GM12878 (cell line): ENCODE data around the gene COL5A1. TPM values are rescaled to one million over a fixed set of nuclear protein-coding genes. Genes with fewer than 3 reads are reported as not detected.

Experiments
- ATAC-seq: fragments of 200-7000 bp; cut with Tn5 transposase; 3 replicates; pipeline ENCODE4 v1.9.1; 2020; ENCODE audit warnings: mild to moderate bottlenecking, moderate library complexity
- BruUV-seq: library from RNA; stranded (reverse); fragments of 400-500 nt; replicated peaks from 2 replicates; lab custom pipeline; 2021; lab: Mats Ljungman, UMichigan
- CTCF ChIA-PET: fragments of 300-600 bp; sonication (Branson Sonifier 250); formaldehyde crosslinking; extraction: SDS; loops from one replicate; lab custom pipeline; 2021; ENCODE audit warnings: inconsistent platforms; lab: Yijun Ruan, JAX
- POLR2A ChIA-PET: fragments of 350-600 bp; formaldehyde crosslinking; extraction: SDS; loops from one replicate; lab custom pipeline; 2021; ENCODE audit warnings: inconsistent platforms; lab: Charles Lee
- RAD21 ChIA-PET: fragments of 300-600 bp; sonication (Branson Sonifier 250); formaldehyde crosslinking; loops from one replicate; lab custom pipeline; 2023; ENCODE audit warnings: antibody characterized with exemption; ENCODE audit not compliant: unreplicated experiment; lab: Charles Lee
- SMC1A ChIA-PET: fragments of 300-600 bp; sonication (Branson Sonifier 250); formaldehyde crosslinking; loops from one replicate; lab custom pipeline; 2023; ENCODE audit not compliant: unreplicated experiment, uncharacterized antibody; lab: Charles Lee
- DNase-seq: peaks from one replicate; pipeline ENCODE4 v3.0.0-alpha.2; 2011; ENCODE audit warnings: low read depth, low spot score
- FAIRE-seq: peaks from 3 replicates; lab custom pipeline; 2011; peaks lifted over from hg19 to GRCh38; lab: Jason Lieb, UNC
- H2AFZ ChIP-seq: 2 replicates; pipeline ENCODE4 v1.6.0; 2011; ENCODE audit warnings: low read depth, low read length, control low read depth; ENCODE audit not compliant: control insufficient read depth
- H3K27ac ChIP-seq: 2 replicates; pipeline ENCODE4 v1.5.1; 2011; ENCODE audit warnings: control low read depth; ENCODE audit not compliant: control insufficient read depth, insufficient read depth
- H3K27me3 ChIP-seq, 2 experiments: replicated peaks in 1 of 2; 2 replicates each; pipeline versions ENCODE4 v1.6.0 to v1.6.1; 2011; ENCODE audit warnings: low read length in 1 of 2; ENCODE audit not compliant: control insufficient read depth in 2 of 2, insufficient read depth in 2 of 2
- H3K36me3 ChIP-seq, 2 experiments: 2 replicates each; pipeline ENCODE4 v1.5.1; 2011; ENCODE audit warnings: low read length in 1 of 2; ENCODE audit not compliant: control insufficient read depth in 2 of 2, insufficient read depth in 2 of 2
- H3K4me1 ChIP-seq: 2 replicates; pipeline ENCODE4 v1.6.1; 2011; ENCODE audit warnings: mild to moderate bottlenecking, low read length, moderate library complexity, mixed read lengths; ENCODE audit not compliant: control insufficient read depth, insufficient read depth
- H3K4me2 ChIP-seq: 2 replicates; pipeline ENCODE4 v1.6.0; 2011; ENCODE audit warnings: control low read depth; ENCODE audit not compliant: control insufficient read depth, insufficient read depth
- H3K4me3 ChIP-seq: fragments of 200-600 bp; sonication (generic); 2 replicates; pipeline ENCODE4 v1.5.1; 2016
- H3K79me2 ChIP-seq: 2 replicates; pipeline ENCODE4 v1.6.0; 2011; ENCODE audit warnings: low read length; ENCODE audit not compliant: control insufficient read depth, insufficient read depth
- H3K9ac ChIP-seq: 2 replicates; pipeline ENCODE4 v1.8.0; 2011; ENCODE audit warnings: low read length, control low read depth, mixed read lengths; ENCODE audit not compliant: control insufficient read depth, insufficient read depth
- H3K9me3 ChIP-seq: replicated peaks from 3 replicates; pipeline ENCODE4 v1.5.1; 2011; ENCODE audit warnings: mild to moderate bottlenecking, low read length; ENCODE audit not compliant: control insufficient read depth, insufficient read depth
- H4K20me1 ChIP-seq: 2 replicates; pipeline ENCODE4 v1.6.0; 2011; ENCODE audit not compliant: control insufficient read depth, insufficient read depth
- ATF2 ChIP-seq: IDR thresholded peaks from 2 replicates; pipeline ENCODE4 v1.6.1; 2012; ENCODE audit warnings: low read length, inconsistent platforms
- BCL11A ChIP-seq: IDR thresholded peaks from 2 replicates; pipeline ENCODE4 v1.6.1; 2011; ENCODE audit warnings: low read depth, low read length
- BRCA1 ChIP-seq: IDR thresholded peaks from 2 replicates; pipeline ENCODE4 v1.6.1; 2011; ENCODE audit warnings: low read depth, low read length, improper control_type of control experiment
- CREM ChIP-seq: IDR thresholded peaks from 2 replicates; pipeline ENCODE4 v1.6.1; 2014; ENCODE audit warnings: antibody characterized with exemption, low read depth
- E4F1 ChIP-seq: fragments of 450-650 bp; IDR thresholded peaks from 2 replicates; pipeline ENCODE4 v1.6.1; 2018; ENCODE audit warnings: borderline replicate concordance, mild to moderate bottlenecking; ENCODE audit not compliant: partially characterized antibody
- FOXM1 ChIP-seq: IDR thresholded peaks from 2 replicates; pipeline ENCODE4 v1.6.1; 2012; ENCODE audit warnings: low read depth, mild to moderate bottlenecking, inconsistent platforms, low read length, moderate library complexity
- GABPA ChIP-seq: IDR thresholded peaks from 2 replicates; pipeline ENCODE4 v1.6.1; 2014; ENCODE audit warnings: antibody characterized with exemption, low read depth, mild to moderate bottlenecking, inconsistent platforms
- GATAD2B ChIP-seq: fragments of 450-650 bp; conservative IDR thresholded peaks from 2 replicates; pipeline ENCODE4 v1.6.1; 2017; ENCODE audit warnings: low read depth, mild to moderate bottlenecking, moderate library complexity
- IRF5 ChIP-seq: fragments of 450-650 bp; IDR thresholded peaks from 2 replicates; pipeline ENCODE4 v1.6.1; 2017; ENCODE audit warnings: borderline replicate concordance
- KDM1A ChIP-seq: fragments of 200-600 bp; sonication (generic); IDR thresholded peaks from 2 replicates; pipeline ENCODE4 v1.6.1; 2016; ENCODE audit warnings: borderline replicate concordance
- LARP7 ChIP-seq: fragments of 450-650 bp; IDR thresholded peaks from 2 replicates; pipeline ENCODE4 v1.6.1; 2017; ENCODE audit warnings: mild to moderate bottlenecking
- SMC3 ChIP-seq: IDR thresholded peaks from 2 replicates; pipeline ENCODE4 v1.6.1; 2011; ENCODE audit warnings: low read length, improper control_type of control experiment, borderline replicate concordance
- SP1 ChIP-seq: IDR thresholded peaks from one replicate; pipeline ENCODE4 v1.6.1; 2011; ENCODE audit warnings: low read depth, low read length
- TCF3 ChIP-seq: IDR thresholded peaks from 2 replicates; pipeline ENCODE4 v1.6.1; 2012; ENCODE audit warnings: low read depth, mild to moderate bottlenecking, low read length, borderline replicate concordance; ENCODE audit not compliant: insufficient read depth
- ZZZ3 ChIP-seq: IDR thresholded peaks from 2 replicates; pipeline ENCODE4 v1.6.1; 2011; ENCODE audit warnings: low read depth; ENCODE audit not compliant: control insufficient read depth, insufficient read length
- WGBS: methylation state at CpG from one replicate; pipeline ENCODE4 v1.1.6; 2016; ENCODE audit warnings: low lambda C conversion rate; ENCODE audit not compliant: insufficient replicate concordance, insufficient coverage; ENCODE audit errors: missing lambda C conversion rate; 5-methylcytosine and 5-hydroxymethylcytosine counted together
- in situ Hi-C: fragments of 300-500 bp; cut with MboI; formaldehyde crosslinking; loops from 9 replicates; pipeline ENCODE4 v1.14.3; 2018; ENCODE audit warnings: mixed read lengths
- intact Hi-C: fragments of 100-400 bp; cut with micrococcal nuclease; formaldehyde crosslinking; loops from one replicate; pipeline ENCODE4 v1.14.2; 2022; ENCODE audit not compliant: unreplicated experiment
- polyA plus RNA-seq, 11 experiments: library from polyadenylated mRNA; depleted of rRNA in 4 of 11; unstranded in 6 of 11; stranded (reverse) in 5 of 11; fragments of >200 nt; fragmentation: Nextera tagmentation in 4 of 11; fragmentation: Illumina TruSeq in 1 of 11; extraction: Ambion mirVana in 4 of 11; extraction: Trizol in 1 of 11; gene quantifications; 1 replicate in 1 of 11; 2 replicates in 10 of 11; pipeline versions ENCODE4 v1.2.1 to v1.2.3, GENCODE V29; 2011 to 2016; ENCODE audit warnings: inconsistent platforms in 2 of 11, missing spikeins in 2 of 11, low read depth in 1 of 11
- total RNA-seq, 4 experiments: library from RNA; depleted of rRNA in 3 of 4; stranded (reverse); fragments of >200 nt in 3 of 4; fragmentation: Illumina TruSeq in 1 of 4; extraction: Trizol in 1 of 4; gene quantifications; 2 replicates each; pipeline versions ENCODE4 v1.2.1 to v1.2.3, GENCODE V29; 2013 to 2021
- TF ChIP-seq, protein P1 (sequence below): fragments of 450-650 bp; conservative IDR thresholded peaks from 2 replicates; pipeline ENCODE4 v1.6.1; 2017; ENCODE audit warnings: mild to moderate bottlenecking, moderate library complexity
- TF ChIP-seq, protein P2 (sequence below): IDR thresholded peaks from 2 replicates; pipeline ENCODE4 v1.6.1; 2012; ENCODE audit warnings: low read depth, low read length, improper control_type of control experiment

Gene COL5A1
- total and polyA plus RNA-seq, 10 of the 15 experiments (the other 5 are each of a cell fraction or from before 2014, with no cell fraction given) = under 0.01 to 0.15 (median 0.13) TPM; not detected in 4

DNA sequence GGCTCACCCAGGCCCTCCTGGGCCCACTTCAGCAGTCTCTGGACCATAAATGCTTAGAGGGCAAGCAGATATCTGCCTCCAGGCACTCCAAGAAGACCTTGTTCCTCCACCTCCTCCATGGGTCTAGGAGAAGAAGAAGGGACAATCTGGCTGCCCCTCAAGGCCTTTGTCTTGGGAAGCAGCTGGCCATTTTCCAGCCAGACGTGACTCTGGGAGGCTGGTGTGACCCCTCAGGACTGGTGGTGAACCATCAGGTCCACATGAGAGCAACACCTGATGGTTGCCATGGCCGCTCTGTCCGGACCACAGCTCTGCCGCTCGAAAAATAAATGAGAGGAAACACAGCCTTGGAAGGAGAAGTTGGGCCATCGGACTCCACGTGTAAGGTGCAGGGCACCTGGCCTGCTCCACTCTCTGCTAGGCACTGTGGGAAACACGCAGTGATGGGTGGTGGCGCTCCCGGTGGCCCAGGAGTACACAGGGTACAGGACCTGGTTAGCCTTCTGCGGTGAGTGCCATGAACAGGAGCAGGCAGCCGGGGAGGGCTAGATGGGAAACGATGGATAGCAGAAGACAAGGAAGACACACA is 3.0 kb upstream of the COL5A1 start (continued):
- TF ChIP-seq, protein P1, sequence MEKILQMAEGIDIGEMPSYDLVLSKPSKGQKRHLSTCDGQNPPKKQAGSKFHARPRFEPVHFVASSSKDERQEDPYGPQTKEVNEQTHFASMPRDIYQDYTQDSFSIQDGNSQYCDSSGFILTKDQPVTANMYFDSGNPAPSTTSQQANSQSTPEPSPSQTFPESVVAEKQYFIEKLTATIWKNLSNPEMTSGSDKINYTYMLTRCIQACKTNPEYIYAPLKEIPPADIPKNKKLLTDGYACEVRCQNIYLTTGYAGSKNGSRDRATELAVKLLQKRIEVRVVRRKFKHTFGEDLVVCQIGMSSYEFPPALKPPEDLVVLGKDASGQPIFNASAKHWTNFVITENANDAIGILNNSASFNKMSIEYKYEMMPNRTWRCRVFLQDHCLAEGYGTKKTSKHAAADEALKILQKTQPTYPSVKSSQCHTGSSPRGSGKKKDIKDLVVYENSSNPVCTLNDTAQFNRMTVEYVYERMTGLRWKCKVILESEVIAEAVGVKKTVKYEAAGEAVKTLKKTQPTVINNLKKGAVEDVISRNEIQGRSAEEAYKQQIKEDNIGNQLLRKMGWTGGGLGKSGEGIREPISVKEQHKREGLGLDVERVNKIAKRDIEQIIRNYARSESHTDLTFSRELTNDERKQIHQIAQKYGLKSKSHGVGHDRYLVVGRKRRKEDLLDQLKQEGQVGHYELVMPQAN = no peak
- TF ChIP-seq BRCA1 = no peak
- TF ChIP-seq ZZZ3 = no peak
- no peak for TF ChIP-seq ATF2
- no peak for TF ChIP-seq SMC3
- TF ChIP-seq TCF3 = no peak
- TF ChIP-seq, protein P2, sequence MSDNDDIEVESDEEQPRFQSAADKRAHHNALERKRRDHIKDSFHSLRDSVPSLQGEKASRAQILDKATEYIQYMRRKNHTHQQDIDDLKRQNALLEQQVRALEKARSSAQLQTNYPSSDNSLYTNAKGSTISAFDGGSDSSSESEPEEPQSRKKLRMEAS = no peak

GRCh38 chr9:134639994-134640393 is 1.6 kb upstream of the COL5A1 start:
- no peak for ATAC-seq
- Histone ChIP-seq H3K79me2 (no peaks in the 10 kb centered on the region), H4K20me1 (no peaks in the 10 kb centered on the region), H3K27ac (no peak overlapping the region), H3K4me2 (no peak overlapping the region), H3K36me3 (no peaks in the 10 kb centered on the region), H3K27me3 (peaks cover 4 to 5% of the 10 kb centered on the region in 2 experiments), H3K4me1 (no peaks in the 10 kb centered on the region), H3K9ac (no peak overlapping the region), H3K9me3 (no peaks in the 10 kb centered on the region), H3K4me3 (no peak overlapping the region), H2AFZ (no peak overlapping the region)
- in situ Hi-C loops = no loop called here
- ChIA-PET RAD21 (no interaction called here), CTCF (no interaction called here), POLR2A (no interaction called here), SMC1A (no interaction called here)
- FAIRE-seq = no peak
- DNase-seq = no peak
- no TSS peak for BruUV-seq
- TF ChIP-seq SP1 = no peak
- no peak for TF ChIP-seq LARP7
- no peak for TF ChIP-seq SMC3
- TF ChIP-seq GABPA = no peak
- no peak for TF ChIP-seq IRF5
- no peak for TF ChIP-seq FOXM1
- no peak for TF ChIP-seq KDM1A
- no peak for TF ChIP-seq CREM
- TF ChIP-seq E4F1 = no peak
- no peak for TF ChIP-seq GATAD2B
- TF ChIP-seq BCL11A = no peak
- intact Hi-C loops = no loop called here
- WGBS = 73% methylated on average over 5 of the region's 5 CpGs
